DMS 273 treated with DMSO at 0.1 percent for 48 hours (cell line): ENCODE measurements around the gene DNAJB13.

Experiments used
- DNase-seq: peaks from one replicate; lab custom pipeline; 2025; lab: John Stamatoyannopoulos, UW

The DNAJB13 gene

GRCh38 chr11:73951797-73952196 lies 971 bp downstream of the DNAJB13 start:
- no peak for DNase-seq

- DNase-seq, result no peak
Observed at GRCh38 chr11:73956876-73957653, 6.2 kb downstream of the DNAJB13 start.

GRCh38 chr11:73957654-73958361 lies 7.0 kb downstream of the DNAJB13 start:
- DNase-seq, result no peak

GRCh38 chr11:73958521-73959141 lies 7.8 kb downstream of the DNAJB13 start:
- no peak for DNase-seq

- no peak for DNase-seq
Observed at GRCh38 chr11:73961321-73961720, 10.5 kb downstream of the DNAJB13 start.

- no peak for DNase-seq
Observed at GRCh38 chr11:73962101-73962705, 11.4 kb downstream of the DNAJB13 start.

GRCh38 chr11:73963861-73964260 lies 13.0 kb downstream of the DNAJB13 start:
- no peak for DNase-seq

- no peak for DNase-seq
Observed at GRCh38 chr11:73965076-73965763, 14.4 kb downstream of the DNAJB13 start.

- no peak for DNase-seq
Observed at GRCh38 chr11:73965764-73966121, 14.9 kb downstream of the DNAJB13 start.

GRCh38 chr11:73968356-73968966 lies 17.6 kb downstream of the DNAJB13 start:
- DNase-seq, result no peak

GRCh38 chr11:73969091-73969490 lies 18.3 kb downstream of the DNAJB13 start:
- no peak for DNase-seq

GRCh38 chr11:73969991-73970800 lies 19.4 kb downstream of the DNAJB13 start:
- no peak for DNase-seq

GRCh38 chr11:73971175-73971719 lies 20.4 kb downstream of the DNAJB13 start:
- no peak for DNase-seq

GRCh38 chr11:73972187-73972586 lies 21.4 kb downstream of the DNAJB13 start:
- no peak for DNase-seq

- DNase-seq, result no peak
Observed at GRCh38 chr11:73972620-73973449, 22.0 kb downstream of the DNAJB13 start.

- DNase-seq, result no peak
Observed at GRCh38 chr11:73974604-73975478, 24.0 kb downstream of the DNAJB13 start.

- DNase-seq, result no peak
Observed at GRCh38 chr11:73975479-73975757, 24.6 kb downstream of the DNAJB13 start.

- no peak for DNase-seq
Observed at GRCh38 chr11:73976451-73977151, 25.8 kb downstream of the DNAJB13 start.
